COLO668 (cell line): ENCODE data around the gene MRPL33.

Source experiments
- DNase-seq: peaks from one replicate; lab custom pipeline; 2025; ENCODE audit not compliant: unreplicated experiment; lab: John Stamatoyannopoulos, UW

The MRPL33 gene

DNA sequence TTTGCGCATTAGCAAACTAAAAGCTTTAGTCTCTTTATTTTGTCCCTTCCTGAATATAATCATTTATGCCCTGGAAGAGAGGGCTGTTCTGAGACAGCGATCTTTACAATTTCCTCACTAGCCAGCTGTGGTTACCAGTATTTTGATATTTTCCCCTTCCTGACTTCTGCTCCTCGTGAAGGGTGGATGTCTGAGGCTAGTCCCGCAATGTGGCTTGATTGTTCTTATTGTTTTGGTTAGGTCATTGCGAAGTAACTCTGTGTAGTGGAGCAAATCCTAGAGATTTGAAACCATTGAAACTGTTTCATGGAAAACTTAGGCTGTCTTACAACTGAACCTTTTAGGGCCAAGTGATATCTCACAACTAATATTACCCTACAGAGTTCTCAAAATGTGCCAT lies 2.4 kb downstream of the MRPL33 start:
- DNase-seq = no peak

DNA sequence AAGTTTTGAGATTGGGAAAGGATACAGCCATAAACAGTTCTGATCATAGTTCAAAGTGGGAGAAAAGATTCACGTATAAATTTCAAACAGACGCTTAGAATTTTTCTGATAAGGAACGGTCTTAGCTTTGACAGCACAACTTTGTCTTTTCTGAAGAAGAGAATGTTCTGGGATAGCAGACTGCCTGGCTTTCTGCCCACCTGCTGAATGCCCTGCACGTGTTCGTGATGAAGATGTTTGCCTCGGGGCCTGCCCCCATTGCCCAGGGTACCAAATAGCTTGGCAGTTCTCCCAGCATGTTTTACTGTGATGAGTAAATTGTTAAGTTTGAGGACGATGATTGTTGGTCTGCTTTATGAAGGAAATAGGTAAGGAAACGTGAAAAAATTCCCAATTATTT lies 4.6 kb downstream of the MRPL33 start:
- DNase-seq = no peak

DNA sequence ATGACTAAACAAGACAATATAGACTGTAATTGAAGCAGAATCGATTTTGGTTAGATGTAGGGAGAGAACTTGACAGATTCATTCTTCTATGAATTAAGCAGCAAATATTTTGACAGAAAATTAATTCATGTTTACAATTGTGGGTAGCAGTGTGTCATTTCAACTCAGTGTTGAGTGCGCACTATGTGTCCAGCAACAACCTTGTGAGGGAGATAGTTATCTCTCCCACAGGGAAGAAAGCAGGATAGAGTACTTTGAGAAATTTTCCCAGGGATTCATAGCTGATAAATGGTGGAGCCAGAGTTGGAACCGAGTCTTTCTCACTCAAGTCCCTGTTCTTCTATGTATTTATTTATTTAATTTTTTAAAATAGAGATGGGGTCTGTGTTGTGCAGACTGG lies 5.2 kb downstream of the MRPL33 start:
- DNase-seq = no peak

DNA sequence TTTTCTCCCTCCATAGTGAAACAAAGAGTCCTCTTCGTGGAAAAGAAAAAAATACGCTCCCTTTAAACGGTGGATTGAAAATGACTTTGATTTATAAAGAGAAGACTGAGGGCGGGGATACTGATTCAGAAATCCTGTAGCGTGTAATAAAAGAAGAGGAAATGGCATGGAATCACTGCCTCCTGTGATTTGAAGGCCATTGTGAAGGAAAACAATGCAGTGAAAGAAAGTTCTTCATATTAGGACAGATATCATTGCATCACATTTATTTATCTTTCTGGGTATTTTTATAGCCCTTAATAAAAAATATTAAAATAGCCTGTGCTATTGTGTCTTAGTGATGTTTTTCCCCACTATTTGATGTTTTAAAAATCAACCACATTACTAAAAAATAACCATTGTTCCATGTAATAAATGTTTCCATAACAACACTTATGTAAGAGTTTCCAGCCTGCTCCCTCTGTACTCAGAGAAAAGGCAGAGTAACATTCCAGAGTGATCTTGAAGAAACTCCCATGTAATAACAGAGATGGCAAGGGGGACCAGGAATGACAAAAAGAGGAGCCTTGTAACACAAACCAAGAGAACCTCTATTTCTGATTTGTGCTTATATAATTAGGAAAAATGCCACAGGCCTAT lies 8.0 kb downstream of the MRPL33 start:
- no peak for DNase-seq

DNA sequence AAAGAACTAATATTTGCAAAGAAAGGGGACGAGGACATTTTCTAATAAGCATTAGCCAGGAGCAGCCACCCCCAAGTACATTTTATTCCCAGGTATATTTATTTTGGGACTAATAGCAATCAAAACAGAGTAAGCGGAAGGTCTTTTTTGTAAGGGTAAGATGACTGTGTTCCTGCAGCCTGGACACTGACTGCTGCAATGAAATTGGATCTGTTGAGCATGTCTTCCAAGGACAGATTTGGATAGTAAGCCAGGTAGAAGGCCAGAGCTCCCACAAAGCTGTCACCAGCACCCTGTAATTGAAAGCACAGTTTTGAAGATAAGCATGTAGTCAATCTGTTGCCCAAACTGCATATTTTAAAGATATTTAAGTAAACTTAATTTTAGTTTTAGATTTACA lies 10.0 kb downstream of the MRPL33 start:
- DNase-seq = no peak

DNA sequence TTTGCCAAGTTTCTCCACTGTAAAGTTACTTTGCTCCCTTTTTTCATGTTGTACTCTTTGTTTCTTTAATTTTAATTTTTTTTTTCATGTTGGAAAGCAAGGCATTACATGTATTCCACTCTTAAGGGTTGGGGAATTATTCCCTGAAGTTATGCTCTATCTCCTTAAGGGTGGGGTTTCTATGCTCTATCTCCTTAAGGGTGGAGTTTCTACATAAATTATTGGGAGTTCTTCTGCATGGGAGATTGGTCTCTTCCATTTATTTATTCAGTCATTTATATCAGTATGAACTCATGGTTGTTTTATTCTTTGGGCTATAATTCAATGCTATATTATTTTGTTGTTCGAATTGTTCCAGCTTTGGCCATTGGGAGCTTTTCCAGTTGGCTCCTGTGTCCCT lies 11.2 kb downstream of the MRPL33 start:
- no peak for DNase-seq

DNA sequence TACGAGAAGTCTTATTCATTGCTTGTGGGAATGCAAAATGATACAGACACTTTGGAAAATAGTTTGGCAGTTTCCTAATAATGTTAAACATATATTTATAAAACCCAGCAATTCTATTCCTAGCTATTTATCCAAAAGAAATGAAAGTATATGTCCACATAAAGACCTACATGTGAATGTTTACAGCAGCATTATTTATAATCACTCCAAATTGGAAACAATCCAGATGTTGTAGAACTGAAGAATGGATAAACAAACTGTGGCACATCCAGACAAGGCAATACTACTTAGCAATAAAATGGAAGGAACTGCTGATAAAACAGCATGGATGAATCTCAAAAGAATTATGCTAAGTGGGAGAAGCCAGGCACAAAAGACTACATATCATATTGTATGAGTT lies 19.3 kb downstream of the MRPL33 start:
- no peak for DNase-seq

DNA sequence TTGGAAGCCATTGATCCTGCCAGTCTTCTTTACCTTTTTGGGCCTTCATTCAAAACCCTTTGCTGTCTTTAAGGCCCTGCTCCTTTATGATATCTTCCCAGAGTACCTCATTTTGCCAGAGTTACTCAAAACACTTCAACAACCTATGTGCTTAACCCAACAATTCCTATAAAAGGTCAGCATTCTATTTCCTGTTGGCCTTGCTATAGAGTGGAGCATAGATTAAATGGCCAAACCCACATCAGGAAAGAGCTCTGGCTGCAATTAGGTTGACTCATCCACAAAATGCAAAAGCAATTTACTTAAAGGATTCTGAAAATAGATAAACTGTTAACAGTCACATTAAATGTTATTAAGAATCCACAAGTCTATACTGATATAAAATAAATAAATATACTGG lies 21.2 kb downstream of the MRPL33 start:
- no peak for DNase-seq

DNA sequence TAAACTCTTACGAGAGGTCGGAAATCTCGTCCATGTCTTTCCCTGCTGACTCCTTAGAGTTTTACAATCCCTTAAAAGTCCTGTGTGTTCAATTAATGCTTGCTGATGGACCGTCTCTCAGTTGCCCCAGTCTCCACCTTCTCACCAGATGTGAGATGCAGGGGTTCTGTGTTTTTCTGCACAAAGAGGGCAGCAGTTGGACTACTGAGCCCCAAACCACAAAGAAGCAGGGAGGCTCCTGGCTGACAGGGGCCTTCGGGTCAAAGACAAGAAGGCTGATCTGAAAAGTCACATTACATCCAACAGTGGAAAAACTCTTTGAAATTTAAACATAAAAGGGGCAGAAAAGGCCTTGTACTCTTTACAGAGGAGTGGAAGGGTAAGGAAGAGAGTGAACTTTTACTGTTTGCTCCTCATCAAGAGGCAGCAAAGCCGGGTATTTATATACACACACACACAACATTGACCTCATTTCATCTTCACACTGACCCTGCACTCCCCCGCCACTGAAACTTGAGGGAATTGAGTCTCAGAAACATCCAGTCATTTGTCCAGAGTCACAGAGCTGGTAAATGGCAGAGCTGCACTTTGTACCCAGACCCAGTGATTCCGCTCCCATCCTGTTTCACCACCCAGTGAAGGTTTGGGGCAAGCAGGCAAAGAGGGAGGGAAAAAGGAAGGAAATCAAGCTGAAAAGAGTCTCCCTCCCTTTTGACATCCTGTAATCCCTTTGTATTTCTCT lies 23.7 kb downstream of the MRPL33 start:
- no peak for DNase-seq

DNA sequence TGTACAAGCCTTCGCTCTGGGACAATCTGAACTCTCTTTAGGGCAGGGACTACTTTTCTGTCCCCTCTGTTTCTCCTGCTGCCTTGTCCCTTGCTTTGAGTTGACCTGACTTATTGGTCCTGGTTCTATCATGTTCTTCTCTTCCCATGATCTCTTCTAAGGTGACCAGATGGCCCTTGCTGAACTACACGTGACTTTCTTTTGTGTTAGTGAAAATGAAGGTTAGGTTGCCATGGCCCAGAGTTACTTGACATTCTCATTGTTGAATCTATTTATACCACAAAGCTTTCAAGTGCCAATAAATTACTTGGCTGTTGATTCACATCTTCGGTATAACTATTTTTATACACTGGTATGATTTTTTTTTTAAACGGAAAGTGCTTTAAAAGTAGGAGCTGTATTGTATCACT lies 24.4 kb downstream of the MRPL33 start:
- DNase-seq = no peak

DNA sequence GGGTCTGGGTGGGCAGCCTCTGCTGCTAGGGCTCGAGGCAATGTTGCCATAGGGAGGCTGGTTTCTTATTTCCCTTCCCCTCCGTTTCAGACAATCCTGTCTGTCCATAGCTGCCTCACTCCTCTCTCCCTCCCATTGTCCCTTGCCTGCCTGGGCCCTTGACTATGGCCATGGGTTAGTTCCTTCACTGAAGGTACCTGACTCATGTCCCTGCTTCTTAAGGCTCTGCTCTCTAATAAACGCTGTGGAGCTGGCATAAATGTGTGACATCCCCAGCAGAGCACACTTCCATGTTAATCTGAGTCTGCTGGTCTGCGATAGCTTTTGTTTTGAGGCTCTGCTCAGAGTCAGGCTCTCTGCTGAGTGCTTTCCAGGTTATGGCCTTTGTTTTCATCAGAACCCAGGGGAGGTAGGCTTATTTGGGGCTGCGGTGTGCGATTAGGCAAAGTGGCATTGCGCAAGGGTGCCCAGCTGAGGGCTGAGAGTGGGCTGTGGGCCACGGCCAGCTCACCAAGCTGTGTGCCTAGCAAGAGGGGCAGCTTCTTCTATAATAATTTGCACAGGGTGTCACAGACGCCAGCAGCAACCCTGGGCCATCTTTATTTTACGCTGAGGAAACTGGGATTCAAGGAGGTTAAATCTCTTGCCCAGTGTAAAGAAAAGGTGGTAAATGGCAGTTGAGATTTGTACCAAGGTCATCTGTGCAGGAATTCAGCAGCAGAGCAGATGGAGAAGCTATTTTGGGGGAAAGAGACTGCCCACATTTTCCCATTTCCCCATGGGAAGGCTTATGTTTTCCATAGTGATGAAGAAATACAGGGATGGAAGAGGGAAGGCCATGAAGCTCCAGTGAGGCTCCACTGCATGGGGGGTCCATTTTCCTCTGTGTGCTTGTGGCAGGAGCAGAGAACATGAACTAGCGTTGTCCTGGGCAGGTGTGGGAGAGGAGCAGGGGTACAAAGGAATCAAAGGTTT lies 25.6 kb downstream of the MRPL33 start:
- DNase-seq = no peak

DNA sequence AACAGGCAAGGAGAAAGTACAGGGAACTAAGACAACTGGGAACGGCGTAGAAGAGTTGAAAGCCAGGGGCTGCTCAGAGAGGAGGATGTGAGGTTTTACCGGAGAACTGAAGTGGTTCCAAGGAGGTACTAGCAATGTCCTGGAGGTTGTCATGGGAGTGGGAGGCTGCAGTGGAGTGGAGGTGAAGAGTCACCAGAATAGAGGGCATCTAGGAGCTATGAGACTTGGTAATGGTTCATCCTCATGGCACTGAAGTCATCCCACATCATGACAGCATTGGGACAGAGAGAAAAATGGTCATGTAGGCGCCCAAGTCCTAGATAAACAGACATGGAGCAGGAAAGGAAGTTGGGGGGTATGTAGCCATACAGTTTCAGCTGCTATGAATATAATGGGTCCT lies 26.3 kb downstream of the MRPL33 start:
- no peak for DNase-seq

DNA sequence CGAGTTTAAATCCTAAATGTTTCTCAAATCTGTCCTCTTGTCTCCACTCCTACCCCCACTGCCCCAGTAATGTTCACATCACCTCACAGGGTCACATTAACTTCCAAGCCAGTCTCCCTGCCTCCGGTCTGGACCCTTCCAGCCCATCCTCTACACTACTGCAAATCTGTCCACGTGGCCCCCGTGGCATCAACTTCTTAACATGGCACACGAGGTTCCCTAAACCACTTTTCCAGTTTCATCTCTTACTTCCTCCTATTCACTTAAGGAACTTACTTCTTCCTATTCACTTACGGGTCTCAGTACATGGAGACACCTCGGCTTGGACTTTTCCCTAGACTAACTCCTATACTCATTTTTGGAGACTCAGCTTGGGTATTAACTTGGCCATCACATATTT lies 27.0 kb downstream of the MRPL33 start:
- DNase-seq = no peak

DNA sequence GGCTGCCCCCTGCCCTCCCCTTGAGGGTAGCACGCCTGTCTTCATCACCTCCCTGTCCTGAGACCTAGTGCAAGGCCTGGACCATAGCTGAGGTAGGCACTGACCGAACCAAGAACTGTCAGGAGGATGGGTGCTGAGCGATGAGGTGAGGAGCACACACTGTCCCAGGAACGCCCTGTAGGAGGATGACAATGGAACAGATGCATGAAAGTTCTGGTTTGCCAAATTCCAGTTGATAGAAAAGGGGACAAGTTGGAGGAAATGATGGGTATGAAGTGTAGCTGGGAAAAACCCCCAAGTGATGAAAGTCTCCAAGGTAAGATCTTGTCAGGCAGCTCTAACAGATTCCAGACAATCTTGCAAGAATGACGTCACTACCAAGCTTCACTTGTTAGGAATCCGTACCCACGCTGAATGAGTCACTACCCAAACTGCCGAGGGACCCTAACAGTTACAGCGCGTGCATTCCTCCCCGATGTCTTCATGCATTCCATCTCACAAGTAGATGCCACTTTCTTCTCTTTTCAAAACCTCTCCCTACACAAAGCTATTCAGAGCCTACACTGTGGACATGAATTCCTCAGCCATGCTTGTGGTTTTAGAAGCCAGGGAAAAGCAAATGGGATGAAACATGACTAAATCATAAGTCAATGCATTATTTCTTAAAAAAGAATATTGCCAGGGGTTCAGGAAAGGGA lies 27.6 kb downstream of the MRPL33 start:
- DNase-seq = no peak

DNA sequence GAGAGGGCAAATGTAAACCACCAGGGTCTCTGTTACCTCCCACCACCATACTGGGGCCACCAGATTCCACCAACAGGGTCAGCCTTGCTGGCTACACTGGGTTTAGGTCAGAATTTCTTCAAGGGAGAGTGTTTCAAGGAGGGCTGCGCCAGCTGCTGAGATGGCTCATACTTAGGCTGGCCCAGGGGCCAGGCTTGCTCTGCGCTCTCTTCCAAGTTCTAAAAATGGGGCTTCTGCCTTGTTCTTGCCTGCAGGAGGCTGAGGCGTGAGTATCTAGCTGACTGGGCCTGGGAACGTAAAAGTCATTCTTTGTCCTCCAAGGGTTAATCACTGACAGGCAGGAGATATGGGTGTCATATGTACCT lies 28.1 kb downstream of the MRPL33 start:
- no peak for DNase-seq

DNA sequence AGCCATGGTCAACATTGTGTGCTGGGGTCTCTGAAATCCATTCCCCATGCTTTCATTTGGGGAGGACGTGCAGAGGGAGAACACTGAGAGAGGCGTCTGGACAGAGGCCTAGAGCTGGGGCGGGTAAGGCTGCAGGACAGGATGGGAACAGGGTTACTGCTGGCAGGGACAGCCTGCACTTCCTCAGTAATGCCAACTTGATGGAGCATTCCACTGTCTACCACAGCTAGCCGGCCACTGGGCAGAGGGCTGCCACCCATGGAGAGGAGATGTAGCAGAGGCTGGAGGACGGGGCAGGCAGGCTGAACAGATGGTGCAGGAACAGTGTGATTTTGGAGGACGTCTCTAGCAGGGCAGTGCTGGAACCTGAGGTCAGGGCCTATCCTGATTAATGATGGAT lies 29.3 kb downstream of the MRPL33 start:
- no peak for DNase-seq

DNA sequence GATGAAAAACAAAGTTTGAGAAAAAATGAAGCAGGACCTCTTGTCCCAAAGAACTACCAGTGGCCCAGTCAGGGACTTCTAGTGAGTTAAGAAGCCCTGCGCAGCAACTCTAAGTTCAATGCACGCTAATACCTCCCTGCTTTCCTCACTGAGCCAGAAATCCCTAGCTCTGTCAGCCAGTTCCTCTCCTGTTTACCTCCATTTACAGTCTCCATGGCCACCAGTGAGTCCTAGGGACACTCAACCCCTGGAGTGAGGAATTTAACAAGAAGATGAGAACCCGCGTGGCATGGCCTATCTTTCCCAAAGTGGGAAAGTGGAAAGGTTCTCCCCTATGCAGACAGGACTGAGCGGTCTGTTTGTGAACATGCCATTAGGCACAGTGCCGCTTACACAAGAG lies 31.0 kb downstream of the MRPL33 start:
- DNase-seq = no peak

DNA sequence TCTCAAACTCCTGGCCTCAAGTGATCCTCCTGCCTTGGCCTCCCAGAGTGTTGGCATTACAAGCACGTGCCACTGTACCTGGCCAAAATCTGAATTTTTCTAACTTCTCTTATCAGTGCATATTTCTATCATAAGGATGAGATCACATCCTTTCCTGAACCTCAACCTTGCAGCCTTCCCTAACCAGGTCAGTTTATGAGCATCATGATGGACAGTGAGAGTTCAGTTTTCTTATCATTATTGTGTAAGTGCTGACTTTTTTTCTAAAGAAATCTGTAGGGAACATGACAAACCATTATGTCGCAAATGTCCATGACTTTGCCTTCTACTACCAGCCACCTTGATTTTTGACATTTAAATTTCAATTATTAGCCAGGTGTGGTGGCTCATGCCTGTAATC lies 31.5 kb downstream of the MRPL33 start:
- DNase-seq = no peak

DNA sequence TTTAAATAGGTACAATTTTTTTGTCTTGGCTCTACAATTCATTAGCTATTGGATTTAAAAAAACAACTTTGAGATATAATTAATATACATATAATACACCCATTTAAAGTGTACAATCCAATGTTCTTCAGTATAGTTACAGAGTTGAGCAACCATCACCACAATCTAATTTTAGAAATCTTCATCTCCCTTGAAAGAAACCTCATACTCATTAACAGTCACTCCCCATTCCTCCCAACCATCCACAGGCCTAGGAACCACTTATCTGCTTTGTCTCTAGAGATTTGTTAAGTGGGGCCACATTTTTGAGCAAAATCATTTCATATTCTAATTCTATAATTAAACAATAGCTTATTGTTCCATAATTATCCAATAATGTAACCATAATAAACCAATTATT lies 32.6 kb downstream of the MRPL33 start:
- DNase-seq = no peak

DNA sequence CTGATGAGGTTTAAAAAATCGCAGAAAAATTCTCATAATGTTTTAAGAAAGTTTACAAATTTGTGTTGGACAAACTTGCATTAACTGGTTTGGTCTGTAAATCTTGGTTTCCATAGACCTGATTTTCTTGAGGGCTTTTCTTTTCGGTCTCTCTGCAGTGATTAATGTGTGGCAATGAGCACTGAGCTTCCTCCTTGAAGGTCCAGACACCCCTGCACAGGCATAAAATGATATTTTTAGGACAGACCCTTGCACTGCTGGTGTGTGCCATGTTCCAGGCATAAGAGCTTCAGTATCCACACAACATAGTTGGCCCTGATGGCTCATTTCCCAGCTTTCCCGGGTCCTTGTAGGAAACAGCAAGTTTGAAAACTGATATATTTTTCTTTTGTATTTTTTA lies 33.7 kb downstream of the MRPL33 start:
- no peak for DNase-seq

DNA sequence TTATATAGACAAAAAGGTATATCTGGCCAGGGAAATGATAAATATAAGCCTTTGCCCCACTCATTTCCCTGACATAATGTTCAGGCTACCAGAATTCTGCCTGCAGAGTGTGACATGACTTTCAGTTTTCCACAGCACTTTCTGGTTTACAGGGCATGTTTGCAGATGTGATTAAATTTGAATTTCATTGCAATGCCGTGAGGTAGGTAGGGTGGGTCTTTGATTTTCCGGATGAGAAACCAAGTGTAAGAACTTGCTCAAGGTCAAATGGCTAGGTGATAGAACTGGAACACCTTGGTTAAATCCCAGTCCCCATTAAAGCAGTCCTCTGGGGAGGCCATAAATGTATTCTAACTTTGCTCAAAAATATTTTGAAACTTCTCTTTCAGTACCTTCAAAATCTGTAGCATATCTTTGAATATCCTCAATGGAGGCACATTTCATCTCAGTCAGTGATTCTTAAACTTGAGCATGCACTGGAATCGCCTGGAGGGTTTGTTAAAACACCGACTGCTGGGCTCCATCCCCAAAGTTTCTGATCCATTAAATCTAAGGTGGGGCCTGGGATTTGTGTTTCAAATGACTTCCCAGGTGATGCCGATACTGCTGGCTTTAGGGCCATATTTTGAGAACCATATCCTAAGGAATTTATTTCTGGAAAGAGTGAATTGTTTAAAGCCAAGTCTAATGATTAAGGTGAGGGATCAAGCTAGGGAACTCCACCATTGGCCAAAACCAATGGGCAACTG lies 35.0 kb downstream of the MRPL33 start:
- DNase-seq = no peak
